ENCODE data around the gene LTN1. TPM values are rescaled to one million over a fixed set of nuclear protein-coding genes. Genes with fewer than 3 reads are reported as not detected.
"Not testable (repeated sequence)": the region's sequence is repeated elsewhere in the genome, so short reads cannot be mapped to it uniquely, and the experiment has no call there.

Gene LTN1
- total RNA-seq, 1 donor from 2014 or later: 39.8 TPM

GRCh38 chr21:28979092-28979491 is 13.6 kb downstream of the LTN1 start:
- DNase-seq (ENCODE audit: low spot score): no peak

GRCh38 chr21:28975397-28975796 is 17.3 kb downstream of the LTN1 start:
- DNase-seq (ENCODE audit: low spot score): no peak

GRCh38 chr21:28974531-28975227 is 18.0 kb downstream of the LTN1 start:
- no peak for DNase-seq (ENCODE audit: low spot score)

GRCh38 chr21:28972398-28972797 is 20.3 kb downstream of the LTN1 start:
- no peak for DNase-seq (ENCODE audit: low spot score)

- no peak for DNase-seq (ENCODE audit: low spot score)
Observed at GRCh38 chr21:28971171-28971570, 21.5 kb downstream of the LTN1 start.

GRCh38 chr21:28963831-28964230 is 28.8 kb downstream of the LTN1 start:
- DNase-seq (ENCODE audit: low spot score): no peak

- DNase-seq (ENCODE audit: low spot score): no peak
Observed at GRCh38 chr21:28962465-28962864, 30.2 kb downstream of the LTN1 start.

GRCh38 chr21:28961927-28962326 is 30.8 kb downstream of the LTN1 start:
- no peak for DNase-seq (ENCODE audit: low spot score)

GRCh38 chr21:28960245-28960644 is 32.4 kb downstream of the LTN1 start:
- DNase-seq (ENCODE audit: low spot score): no peak

GRCh38 chr21:28959367-28960099 is 33.1 kb downstream of the LTN1 start:
- no peak for DNase-seq (ENCODE audit: low spot score)

GRCh38 chr21:28953247-28953646 is 39.4 kb downstream of the LTN1 start:
- no peak for DNase-seq (ENCODE audit: low spot score)

GRCh38 chr21:28952686-28953085 is 40.0 kb downstream of the LTN1 start:
- DNase-seq (ENCODE audit: low spot score): no peak

GRCh38 chr21:28949318-28949717 is 43.4 kb downstream of the LTN1 start:
- no peak for DNase-seq (ENCODE audit: low spot score)

- no peak for DNase-seq (ENCODE audit: low spot score)
Observed at GRCh38 chr21:28944296-28944695, 48.4 kb downstream of the LTN1 start.

GRCh38 chr21:28943631-28944030 is 49.0 kb downstream of the LTN1 start:
- no peak for DNase-seq (ENCODE audit: low spot score)

- no peak for DNase-seq (ENCODE audit: low spot score)
Observed at GRCh38 chr21:28938726-28939125, 54.0 kb downstream of the LTN1 start.

GRCh38 chr21:28937737-28938136 is 54.9 kb downstream of the LTN1 start:
- no peak for DNase-seq (ENCODE audit: low spot score)

GRCh38 chr21:28936721-28937120 is 56.0 kb downstream of the LTN1 start:
- no peak for DNase-seq (ENCODE audit: low spot score)

GRCh38 chr21:28936036-28936435 is 56.6 kb downstream of the LTN1 start:
- DNase-seq (ENCODE audit: low spot score): no peak

- DNase-seq (ENCODE audit: low spot score): no peak
Observed at GRCh38 chr21:28932717-28933116, 60.0 kb downstream of the LTN1 start.

- not testable (repeated sequence) for DNase-seq (ENCODE audit: low spot score)
Observed at GRCh38 chr21:28931708-28932372, 60.8 kb downstream of the LTN1 start.

- no peak for DNase-seq (ENCODE audit: low spot score)
Observed at GRCh38 chr21:28928578-28929420, 63.9 kb downstream of the LTN1 start.
